HG02610 (cell line): Measurements from ENCODE around the gene PRPF38B.
"Not testable (repeated sequence)": the region's sequence is repeated elsewhere in the genome, so short reads cannot be mapped to it uniquely, and the experiment has no call there.

Experiments used
- ATAC-seq: cut with Tn5 transposase; IDR thresholded peaks from one replicate; pipeline ENCODE4 v1.9.1; 2021; ENCODE audit warnings: mild to moderate bottlenecking, moderate library complexity; ENCODE audit not compliant: unreplicated experiment

PRPF38B gene

GRCh38 chr1:108678706-108679105 is 13.4 kb upstream of the PRPF38B start:
- ATAC-seq, result no peak

GRCh38 chr1:108679586-108680213 is 12.4 kb upstream of the PRPF38B start:
- no peak for ATAC-seq

DNA sequence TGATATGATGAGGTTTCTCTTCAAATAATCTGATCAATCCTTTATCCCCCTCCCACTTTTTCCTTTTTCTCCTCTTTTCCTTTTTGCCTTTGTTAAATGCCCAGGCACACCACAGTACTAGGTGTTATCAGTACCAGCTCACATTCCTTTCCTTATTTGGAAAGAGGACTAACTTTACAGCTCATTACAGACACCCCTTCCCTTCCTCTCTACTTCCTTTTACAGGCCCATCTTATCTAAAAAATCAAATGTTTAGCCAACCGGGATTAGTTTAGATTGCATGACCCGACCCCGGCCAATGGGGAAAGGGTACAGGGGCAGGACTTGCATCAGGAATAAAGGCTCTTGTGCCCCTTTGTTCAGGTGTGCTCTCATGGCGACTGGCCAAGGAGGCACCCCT is 10.4 kb upstream of the PRPF38B start:
- not testable (repeated sequence) for ATAC-seq

GRCh38 chr1:108685529-108685928 is 6.6 kb upstream of the PRPF38B start:
- no peak for ATAC-seq

DNA sequence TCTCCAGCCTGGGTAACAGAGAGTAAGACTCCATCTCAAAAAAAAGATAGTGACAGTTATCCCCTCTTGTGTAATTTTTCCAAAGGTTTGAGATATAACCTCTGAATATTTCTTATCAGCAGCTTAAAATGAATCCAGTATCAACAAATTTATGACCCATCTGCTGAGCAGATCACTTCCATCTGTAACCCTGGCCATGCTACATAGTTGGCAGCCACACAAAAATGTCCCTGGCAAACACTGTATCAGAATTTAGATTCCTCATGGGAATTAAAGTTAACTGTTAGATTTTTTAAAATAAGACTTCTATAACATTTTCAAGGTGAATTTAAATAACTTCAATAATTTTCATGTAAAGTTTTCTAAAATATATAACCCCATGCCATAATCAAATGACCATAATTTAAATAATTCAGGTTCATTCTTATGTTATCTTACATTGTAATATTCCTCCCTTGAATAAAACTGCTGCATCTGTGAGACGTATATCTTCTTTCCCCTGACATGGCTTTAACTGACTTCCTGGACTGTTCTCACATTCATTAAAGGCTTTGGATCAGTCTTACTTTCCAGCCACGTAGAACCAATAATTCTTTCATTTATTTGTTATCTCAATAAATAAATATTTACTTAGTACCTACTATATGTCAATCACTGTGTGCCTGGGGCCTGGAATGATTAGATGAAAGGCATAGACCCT is 5.3 kb upstream of the PRPF38B start:
- no peak for ATAC-seq

GRCh38 chr1:108691128-108691941 is 775 bp upstream of the PRPF38B start:
- no peak for ATAC-seq

DNA sequence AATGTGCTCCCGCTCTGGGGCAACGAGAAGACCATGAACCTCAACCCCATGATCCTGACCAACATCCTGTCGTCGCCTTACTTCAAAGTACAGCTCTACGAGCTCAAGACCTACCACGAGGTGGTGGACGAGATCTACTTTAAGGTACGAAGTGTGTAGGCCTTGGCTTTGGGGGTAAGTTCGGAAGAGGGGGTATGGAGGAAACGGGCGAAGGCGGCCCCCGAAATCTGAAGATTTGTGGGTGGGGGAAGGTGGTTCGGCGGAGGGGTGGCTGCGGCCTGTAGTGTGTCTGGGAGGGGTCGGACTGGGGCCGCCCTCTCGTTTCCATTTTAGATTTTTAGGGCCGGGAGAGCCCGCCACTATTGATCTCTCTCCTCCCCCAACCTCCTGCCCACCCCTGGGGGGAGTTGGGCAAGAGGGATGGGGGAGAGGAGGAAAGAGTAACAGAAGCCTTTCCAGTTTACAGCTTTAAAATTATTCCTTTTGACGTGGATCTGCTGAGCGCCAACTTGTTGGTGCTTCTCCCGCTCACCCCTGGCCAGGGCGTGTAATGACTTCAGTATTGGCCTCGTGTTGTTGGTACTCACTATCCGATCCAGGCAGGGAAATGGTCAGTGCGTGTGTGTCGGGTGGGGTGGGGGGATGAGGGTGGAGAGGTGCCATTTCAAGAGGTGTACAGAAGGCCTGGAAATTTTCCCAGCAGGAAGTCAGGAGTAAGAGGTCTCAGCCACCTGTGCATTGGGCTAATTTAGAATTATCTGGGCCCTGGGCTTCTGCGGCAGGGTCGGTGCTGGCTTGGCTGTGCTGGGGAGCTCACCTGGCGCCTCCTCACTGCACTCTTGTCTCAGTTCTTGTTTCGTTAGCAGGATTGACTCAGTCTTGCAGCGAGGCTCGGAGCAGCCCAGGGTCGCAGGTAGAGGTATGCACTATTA is 880 bp downstream of the PRPF38B start:
- ATAC-seq, result peak; percentile 66

GRCh38 chr1:108695535-108695934 is 3.4 kb downstream of the PRPF38B start:
- no peak for ATAC-seq

DNA sequence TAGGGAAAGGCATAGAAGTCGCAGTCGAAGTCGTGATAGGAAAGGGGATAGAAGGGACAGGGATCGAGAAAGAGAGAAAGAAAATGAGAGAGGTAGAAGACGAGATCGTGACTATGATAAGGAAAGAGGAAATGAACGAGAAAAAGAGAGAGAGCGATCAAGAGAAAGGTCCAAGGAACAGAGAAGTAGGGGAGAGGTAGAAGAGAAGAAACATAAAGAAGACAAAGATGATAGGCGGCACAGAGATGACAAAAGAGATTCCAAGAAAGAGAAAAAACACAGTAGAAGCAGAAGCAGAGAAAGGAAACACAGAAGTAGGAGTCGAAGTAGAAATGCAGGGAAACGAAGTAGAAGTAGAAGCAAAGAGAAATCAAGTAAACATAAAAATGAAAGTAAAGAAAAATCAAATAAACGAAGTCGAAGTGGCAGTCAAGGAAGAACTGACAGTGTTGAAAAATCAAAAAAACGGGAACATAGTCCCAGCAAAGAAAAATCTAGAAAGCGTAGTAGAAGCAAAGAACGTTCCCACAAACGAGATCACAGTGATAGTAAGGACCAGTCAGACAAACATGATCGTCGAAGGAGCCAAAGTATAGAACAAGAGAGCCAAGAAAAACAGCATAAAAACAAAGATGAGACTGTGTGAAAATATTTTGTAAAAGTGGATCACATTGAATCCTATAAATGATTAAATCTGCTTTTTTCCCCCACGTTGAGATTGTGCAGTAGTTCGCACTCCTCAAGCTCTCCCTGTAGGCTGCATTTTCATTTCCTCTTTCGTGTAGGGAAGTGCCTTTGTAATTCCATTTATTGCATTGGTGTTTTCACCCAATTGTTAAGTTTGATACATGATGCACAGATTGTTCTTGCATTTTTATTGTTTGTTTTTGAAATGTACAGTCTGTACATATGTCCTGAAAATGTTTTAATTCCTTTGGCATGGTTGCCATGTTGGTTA is 7.5 kb downstream of the PRPF38B start:
- no peak for ATAC-seq

DNA sequence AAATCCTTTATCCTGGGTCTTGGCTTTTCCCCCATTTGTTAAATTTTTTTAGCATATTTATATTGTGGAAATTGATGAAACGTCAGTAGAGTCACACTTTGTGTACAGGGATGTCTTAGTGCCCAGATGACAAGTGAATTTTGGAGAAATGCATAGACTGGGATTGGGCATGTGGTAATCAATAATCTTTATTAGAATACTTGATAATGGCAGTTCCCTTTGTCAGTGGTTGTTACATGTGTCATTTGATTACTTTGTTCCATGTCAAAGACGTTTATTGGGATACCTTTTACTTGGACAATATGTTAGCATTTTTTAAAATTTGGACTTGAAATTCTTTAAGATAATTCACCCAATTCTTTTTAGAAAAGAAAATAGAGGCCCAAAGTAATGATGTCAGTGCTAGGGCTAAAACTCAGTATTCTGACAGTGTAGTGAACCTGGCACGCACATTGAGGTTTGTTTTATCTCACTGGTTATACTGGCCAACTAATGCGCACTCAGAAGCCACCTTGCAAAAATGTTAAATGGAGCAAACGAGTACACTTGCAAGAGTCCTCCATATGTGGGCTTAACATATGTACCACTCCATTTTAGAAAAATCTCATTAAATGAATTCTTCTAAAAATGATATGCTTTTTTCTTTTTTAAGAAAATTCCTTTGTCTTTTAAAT is 9.2 kb downstream of the PRPF38B start:
- no peak for ATAC-seq

DNA sequence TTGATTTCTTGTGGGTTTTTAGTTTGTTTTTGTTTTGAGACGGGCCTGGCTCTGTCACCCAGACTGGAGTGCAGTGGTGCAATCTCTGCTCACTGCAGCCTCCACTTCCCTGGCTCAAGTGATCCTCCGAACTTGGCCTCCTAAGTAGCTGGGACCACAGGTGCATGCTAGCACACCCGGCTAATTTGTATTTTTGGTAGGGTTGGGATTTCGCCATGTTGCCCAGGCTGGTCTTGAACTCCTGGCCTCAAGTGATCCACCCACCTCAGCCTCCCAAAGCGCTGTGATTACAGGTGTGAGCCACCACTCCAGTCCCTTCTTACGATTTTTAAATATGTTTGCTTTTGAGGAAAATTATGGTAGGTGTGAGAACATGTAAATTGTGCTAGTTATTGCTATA is 10.0 kb downstream of the PRPF38B start:
- ATAC-seq, result not testable (repeated sequence)

- ATAC-seq, result no peak
Observed at GRCh38 chr1:108703939-108704338, 11.8 kb downstream of the PRPF38B start.

GRCh38 chr1:108704496-108704895 is 12.4 kb downstream of the PRPF38B start:
- ATAC-seq, result no peak

DNA sequence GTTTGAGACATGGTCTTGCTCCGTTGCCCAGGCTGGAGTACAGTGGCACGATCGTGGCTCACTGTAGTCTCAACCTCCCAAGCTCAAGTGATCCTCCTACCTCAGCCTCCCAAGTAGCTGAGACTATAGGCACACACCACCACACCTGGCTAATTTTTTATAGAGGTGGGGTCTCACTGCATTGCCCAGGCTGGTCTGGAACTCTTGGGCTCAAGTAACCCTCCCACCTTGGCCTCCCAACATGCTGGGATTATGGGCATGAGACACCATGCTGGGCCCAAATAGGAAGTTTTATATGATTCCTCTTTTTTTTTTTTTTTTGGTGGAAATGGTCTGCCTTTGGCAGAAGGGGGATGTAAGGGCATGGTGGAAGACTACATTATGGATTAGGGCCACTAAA is 14.5 kb downstream of the PRPF38B start:
- ATAC-seq, result no peak

GRCh38 chr1:108708691-108709660 is 16.9 kb downstream of the PRPF38B start:
- no peak for ATAC-seq

GRCh38 chr1:108712606-108713150 is 20.6 kb downstream of the PRPF38B start, which contains the start of gene FNDC7:
TSS of gene FNDC7 (plus strand) at chr1:108712908. CDS start at chr1:108712934, 26 bp downstream.
- no peak for ATAC-seq

- no peak for ATAC-seq
Observed at GRCh38 chr1:108715932-108716331, 23.8 kb downstream of the PRPF38B start.
